Measurements from ENCODE around the gene MIER2.
"Not testable (repeated sequence)": the region's sequence is repeated elsewhere in the genome, so short reads cannot be mapped to it uniquely, and the experiment has no call there.

Gene MIER2, protein sequence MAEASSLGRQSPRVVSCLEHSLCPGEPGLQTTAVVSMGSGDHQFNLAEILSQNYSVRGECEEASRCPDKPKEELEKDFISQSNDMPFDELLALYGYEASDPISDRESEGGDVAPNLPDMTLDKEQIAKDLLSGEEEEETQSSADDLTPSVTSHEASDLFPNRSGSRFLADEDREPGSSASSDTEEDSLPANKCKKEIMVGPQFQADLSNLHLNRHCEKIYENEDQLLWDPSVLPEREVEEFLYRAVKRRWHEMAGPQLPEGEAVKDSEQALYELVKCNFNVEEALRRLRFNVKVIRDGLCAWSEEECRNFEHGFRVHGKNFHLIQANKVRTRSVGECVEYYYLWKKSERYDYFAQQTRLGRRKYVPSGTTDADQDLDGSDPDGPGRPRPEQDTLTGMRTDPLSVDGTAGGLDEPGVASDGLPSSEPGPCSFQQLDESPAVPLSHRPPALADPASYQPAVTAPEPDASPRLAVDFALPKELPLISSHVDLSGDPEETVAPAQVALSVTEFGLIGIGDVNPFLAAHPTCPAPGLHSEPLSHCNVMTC

DNA sequence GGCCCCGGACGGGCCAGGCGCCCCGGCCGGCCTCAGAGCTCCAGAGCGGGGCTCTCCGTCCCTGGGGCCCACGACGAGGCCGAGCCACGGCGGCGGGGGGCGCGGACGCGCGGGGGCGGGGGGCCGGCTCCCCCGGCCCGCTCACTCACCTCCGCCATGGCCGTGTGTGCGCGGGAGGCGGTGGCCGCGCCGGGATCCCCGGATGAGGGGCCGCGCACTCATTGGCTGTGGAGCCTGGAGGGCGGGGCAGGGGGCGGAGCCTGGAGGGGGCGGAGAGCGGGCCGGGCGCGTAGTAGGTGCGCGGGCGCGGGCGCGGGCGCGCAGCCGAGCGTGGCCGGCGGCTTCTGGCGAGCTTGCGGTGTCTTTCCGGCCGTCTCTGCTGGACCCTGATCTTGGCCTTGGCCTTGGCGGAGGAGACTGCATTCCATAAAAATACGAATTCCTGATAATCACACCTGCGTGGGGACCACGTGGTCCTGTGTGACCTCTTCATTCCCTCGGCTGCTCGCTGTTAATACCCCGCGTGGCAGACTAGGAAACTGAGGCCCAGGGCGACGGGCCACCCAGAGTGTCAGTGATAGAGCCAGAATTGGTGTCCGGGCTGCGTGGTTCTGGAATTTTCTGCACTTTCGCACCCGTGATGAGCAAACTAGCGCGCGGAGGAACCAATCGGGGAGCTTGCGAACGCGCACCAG is at the start of gene MIER2:
Gene MIER2, minus strand, starts transcription at position 172 of the 695 bp plus-strand sequence. Its CDS starts 14 bp downstream, at position 158.
- peak; percentile 23 for DNase-seq

DNA sequence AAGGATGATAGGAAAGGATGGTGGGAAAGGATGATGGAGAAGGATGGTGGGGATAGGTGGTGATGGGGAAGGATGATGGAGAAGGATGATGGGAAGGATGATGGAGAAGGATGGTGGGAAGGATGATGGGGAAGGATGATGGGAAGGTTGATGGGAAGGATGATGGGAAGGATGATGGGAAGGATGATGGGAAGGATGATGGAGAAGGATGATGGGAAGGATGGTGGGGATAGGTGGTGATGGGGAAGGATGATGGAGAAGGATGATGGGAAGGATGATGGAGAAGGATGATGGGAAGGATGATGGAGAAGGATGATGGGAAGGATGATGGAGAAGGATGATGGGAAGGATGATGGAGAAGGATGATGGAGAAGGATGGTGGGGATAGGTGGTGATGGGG is 49.0 kb upstream of the MIER2 start:
- not testable (repeated sequence) for DNase-seq

DNA sequence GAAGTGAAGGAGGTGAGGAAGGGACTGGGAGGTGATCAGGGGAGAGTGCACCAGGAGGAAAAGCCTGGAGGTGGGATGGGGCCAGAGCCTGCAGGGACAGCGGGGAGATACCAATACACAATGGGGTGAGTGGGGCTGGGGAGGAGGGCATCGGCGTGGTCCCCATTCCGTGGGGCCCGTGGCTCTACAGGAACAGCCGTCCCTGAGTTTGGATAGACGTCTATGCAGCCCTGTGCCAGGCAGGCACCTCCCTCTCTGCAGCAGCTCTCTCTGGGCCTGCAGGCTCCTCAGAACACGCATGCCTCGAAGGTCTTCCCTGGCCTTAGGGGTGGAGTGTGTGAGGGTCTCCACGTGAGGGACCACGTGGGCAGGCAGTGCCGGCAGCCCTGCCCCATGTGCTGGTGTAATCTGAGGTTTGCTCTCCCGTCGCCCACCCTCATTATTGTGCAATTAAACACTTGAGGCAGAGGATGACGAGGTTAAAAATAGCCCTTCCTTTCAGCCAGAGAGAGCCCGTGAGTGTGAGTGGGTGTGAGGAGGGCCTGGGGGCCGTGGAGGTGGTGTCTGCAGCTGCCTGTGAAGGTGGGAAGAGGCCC is 47.9 kb upstream of the MIER2 start:
- DNase-seq = no peak

DNA sequence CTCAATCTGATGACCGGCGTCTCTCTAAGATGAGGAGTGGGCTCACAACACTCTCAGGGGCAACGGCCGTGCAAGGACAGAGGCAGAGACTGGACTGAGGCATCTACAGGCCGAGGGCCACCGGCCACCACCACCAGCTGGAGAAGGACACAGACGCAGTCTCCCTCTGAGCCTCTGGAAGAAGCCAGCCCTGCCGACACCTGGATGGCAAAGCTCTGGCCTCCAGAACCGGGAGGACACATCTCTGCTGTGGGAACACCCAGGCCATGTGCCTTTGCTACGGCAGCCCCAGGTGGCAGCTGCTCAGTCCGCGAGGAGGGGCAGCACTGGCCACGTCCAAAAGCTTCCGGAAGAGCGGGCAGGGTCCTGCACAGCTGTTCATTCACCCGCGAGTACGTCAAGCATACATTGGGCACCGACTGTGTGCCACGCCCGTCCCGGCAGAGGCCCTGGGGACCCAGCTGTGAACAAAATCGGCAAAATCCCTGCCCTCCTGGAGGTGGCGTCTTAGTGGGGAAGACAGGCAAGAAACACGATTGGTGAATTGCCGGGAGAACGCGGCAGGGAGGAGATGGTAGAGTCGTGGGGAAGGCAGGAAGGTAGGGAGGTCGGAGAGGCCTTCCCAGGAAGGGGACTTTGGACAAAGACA is 47.3 kb upstream of the MIER2 start:
- no peak for DNase-seq

DNA sequence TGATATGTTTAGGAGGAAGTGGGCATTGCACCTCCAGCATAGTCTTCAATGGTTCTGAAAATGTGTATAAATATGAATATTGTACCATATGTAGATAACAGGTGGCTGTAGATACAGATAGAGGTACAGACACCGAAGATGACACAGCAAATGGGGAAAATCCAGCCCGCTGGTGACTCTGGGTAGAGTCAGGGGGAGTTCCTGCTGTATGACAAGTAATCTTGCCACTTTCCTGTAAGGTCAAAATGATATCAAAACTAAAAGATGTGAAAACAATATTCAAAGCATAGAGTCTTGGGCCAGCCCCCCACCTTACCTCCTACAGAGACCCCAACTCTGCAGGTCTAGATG is 46.6 kb upstream of the MIER2 start:
- no peak for DNase-seq

DNA sequence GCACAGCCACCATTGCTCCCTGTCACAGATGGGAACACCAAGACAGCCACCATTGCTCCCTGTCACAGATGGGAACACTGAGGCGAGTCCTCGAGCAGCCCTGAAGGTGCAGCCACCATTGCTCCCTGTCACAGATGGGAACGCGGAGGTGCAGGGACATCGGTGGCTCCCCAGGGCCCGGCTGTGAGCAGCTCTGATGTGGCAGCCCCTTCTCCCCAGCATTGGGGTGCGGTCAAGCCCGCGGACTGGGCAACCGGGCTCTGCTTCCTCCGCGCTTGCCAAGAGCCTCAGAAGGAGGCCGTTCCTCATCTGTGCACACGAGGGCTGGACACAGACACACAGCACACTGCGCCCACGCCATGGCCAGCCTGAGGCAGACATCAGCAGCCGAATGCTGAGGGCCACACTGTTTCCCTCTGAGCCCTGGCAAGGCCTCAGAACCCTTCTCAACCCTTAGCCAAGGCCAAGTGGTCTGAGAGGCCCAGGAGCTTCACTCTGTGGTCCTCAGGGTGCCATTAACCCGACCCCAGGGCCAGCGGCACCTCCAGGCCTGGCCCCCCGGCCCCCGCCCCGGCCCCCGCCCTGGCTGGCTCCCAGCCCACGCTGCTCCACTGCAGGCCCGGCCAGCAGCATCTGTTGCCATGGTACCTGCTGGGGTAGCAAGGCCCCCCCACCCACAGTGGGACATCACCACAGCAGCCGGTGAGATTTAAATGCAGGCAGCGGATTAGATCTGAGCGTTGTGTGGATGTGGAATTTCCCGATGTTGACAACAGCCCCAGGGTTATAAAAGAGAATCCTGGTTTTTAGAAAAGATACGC is 46.0 kb upstream of the MIER2 start:
- DNase-seq = no peak

DNA sequence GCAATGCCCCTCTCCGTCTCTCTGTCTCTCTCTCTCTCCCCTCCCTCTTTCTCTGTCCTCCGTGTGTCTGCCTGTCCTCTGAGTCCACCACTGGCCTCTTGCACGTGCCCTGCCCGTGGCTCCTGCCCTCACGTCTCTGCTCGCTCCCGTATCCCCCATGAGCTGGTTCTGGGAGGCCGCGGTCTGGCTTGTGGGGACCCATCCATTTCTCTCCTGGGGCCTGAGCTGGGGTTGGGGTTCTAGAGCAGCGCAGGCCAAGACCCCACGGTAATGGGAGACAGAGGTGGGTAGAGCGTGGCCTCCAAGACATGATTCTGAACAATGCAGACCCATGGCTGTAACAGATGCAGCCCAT is 45.3 kb upstream of the MIER2 start:
- DNase-seq = no peak

DNA sequence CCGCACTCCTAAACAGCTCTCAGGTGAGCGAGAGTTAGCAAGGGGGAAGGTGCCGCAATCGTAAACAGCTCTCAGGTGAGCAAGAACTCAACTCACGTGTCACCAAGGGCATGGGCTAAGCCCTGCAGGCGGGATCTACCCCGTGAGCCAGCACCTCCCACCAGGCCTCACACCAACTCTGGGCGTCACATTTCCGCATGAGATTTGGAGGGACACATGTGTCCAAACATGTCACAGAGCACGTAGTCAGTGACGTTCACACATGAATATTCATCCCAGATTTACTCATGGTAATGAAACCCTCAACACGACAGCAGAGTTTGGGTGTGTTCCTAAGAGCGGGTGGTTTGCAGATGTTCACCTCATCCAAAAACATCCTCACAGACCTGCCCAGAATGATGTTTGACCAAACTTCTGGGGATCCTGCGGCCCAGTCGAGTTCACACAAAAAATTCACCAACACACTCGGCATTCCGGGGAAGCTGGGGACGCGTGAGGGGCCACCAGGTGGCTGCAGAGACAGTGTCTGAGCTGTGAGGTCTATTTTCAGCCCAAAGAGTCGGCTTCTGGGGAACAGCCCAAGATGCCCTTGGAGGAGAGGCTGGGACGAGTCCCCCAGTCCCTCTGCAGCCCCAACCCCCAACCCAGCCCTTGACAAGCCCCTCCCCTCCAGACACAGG is 44.8 kb upstream of the MIER2 start:
- DNase-seq = peak; percentile 58

DNA sequence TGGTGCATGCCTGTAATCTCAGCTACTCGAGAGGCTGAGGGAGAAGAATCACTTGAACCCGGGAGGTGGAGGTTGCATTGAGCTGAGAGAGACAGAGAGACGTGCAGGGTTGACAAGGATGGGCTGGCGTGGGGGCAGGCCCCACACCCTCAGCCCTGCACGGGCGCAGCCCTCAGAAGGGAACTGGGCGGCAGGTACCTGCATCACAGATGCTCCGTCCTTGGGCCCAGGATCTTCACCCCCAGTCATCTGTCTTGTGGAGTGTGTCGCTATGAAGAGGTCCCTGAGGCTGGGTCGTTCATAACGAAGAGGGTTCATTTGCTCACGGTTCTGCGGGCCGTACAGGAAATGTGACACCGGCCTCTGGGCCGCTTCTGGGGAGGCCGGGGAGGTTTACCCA is 44.1 kb upstream of the MIER2 start:
- no peak for DNase-seq

DNA sequence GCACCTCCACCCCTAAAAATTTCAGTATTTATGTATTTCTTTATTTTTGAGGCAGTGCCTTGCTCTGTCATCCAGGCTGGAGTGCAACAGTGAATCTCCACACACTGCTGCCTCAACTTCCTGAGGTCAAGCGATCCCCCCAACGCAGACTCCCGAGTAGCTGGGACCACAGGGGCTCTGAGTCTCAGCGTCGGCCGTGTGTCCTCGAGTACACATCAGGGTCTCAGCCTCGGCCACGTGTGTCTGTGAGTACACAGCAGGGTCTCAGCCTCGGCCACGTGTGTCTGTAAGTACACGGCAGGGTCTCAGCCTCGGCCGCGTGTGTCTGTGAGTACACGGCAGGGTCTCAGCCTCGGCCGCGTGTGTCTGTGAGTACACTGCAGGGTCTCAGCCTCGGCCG is 43.2 kb upstream of the MIER2 start:
- DNase-seq = no peak

DNA sequence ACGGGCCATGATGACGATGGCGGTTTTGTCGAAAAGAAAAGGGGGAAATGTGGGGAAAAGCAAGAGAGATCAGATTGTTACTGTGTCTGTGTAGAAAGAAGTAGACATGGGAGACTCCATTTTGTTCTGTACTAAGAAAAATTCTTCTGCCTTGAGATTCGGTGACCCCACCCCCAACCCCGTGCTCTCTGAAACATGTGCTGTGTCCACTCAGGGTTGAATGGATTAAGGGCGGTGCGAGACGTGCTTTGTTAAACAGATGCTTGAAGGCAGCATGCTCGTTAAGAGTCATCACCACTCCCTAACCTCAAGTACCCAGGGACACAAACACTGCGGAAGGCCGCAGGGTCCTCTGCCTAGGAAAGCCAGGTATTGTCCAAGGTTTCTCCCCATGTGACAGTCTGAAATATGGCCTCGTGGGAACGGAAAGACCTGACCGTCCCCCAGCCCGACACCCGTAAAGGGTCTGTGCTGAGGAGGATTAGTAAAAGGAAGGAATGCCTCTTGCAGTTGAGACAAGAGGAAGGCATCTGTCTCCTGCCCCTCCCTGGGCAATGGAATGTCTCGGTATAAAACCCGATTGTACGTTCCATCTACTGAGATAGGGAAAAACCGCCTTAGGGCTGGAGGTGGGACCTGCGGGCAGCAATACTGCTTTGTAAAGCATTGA is 42.2 kb upstream of the MIER2 start:
- peak; percentile 27 for DNase-seq

DNA sequence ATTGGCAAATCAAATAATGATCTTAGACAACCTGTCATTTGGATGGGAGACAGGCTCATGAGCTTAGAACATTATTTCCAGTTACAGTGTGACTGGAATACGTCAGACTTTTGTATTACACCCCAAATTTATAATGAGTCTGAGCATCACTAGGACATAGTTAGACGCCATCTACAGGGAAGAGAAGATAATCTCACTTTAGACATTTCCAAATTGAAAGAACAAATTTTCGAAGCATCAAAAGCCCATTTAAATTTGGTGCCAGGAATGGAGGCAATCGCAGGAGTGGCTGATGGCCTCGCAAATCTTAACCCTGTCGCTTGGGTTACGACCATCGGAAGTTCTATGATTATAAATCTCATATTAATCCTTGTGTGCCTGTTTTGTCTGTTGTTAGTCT is 41.6 kb upstream of the MIER2 start:
- not testable (repeated sequence) for DNase-seq

DNA sequence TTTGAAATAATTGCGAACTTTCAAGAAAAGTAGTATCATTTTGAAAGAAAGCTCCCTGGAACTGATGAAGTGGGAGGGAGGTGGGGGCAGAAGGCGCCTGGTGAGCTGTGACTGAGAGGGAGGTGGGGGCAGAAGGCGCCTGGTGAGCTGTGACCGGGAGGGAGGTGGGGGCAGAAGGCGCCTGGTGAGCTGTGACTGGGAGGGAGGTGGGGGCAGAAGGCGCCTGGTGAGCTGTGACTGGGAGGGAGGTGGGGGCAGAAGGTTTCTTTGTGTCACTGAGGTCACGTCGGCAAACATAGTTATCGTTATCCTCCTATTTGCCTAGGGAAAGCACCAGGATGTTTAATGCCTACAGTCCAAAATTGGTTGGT is 40.2 kb upstream of the MIER2 start:
- DNase-seq = no peak

DNA sequence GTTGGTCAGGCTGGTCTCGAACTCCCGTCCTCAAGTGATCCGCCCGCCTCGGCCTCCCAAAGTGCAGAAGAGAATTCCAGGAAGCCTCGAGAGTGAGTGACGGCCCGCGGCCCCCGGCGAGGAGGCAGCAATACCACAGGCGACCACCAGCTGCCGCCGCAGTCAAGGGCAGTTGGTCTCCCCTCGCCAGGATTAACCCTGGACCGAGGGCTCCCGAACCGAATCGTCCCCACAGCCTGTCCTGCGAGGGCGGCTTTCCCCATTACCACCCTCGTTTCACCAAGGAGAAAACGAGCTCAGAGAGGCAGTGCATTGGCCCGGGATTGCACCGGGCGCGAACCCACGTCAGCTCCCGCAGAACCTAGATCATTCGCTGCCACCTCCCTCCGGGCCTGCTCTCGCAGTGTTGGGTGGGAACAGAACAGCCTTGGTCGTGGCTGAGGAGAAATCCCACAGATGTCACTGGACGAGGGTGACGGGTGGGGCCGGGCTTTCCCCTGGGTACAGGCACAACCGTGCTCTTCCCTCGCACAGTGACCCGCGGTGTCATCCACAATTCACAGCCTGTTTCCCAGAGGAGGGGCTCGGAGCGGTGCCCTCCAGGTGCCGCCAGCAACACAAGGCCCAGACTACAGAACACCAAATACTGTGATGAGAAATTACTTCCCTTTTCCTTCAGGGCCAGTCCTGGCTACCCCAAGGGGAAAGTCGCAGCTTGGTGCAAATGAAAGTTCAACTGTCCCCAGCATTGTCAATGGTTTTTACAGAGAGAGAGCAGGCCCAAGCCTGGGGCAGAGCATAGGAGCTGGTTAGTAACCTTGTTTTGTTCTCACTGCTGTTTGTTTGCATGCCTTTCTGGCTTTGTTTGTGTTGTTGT is 39.6 kb upstream of the MIER2 start:
- no peak for DNase-seq

DNA sequence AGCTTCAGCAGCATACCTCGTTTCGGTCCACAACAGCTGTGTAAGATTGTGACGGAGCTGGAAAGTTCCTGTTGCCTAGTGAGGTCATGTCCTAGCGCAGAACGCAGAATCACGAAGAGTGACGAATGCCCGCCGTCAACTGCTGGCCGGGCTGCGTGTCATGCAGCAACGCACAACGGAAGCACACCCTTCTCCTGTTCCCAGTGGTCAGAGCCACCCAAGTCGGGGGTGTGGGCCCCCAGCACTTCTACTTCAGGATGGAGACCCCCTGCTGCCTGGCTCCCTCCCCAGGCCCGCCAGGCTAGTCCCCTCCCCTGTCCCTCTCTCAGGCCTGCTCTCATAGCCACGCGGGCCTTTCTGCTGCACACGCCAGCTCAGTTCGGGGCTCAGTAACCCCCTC is 38.4 kb upstream of the MIER2 start:
- no peak for DNase-seq

DNA sequence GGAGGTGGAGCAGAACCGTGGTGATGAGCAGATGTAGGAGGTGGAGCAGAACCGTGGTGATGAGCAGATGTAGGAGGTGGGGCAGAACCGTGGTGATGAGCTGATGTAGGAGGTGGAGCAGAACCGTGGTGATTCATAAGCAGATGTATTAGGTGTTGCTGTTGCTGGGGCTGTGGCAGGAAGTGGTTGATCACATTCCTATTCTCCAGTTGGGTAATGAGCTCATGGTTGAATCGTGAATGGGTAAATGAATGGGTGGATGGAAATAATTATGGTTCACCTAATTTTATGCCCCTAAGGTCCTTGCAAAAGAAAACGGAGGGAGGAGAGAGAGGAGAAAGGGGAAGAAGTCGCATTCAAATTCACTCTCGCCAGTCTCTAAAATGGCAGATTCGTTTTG is 38.0 kb upstream of the MIER2 start:
- peak; percentile 19 for DNase-seq

DNA sequence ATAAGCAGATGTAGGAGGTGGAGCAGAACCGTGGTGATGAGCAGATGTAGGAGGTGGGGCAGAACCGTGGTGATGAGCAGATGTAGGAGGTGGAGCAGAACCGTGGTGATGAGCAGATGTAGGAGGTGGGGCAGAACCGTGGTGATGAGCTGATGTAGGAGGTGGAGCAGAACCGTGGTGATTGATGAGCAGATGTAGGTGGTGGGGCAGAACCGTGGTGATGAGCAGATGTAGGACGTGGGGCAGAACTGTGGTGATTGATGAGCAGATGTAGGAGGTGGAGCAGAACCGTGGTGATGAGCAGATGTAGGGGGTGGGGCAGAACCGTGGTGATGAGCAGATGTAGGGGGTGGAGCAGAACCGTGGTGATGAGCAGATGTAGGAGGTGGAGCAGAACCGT is 37.3 kb upstream of the MIER2 start:
- DNase-seq = not testable (repeated sequence)

DNA sequence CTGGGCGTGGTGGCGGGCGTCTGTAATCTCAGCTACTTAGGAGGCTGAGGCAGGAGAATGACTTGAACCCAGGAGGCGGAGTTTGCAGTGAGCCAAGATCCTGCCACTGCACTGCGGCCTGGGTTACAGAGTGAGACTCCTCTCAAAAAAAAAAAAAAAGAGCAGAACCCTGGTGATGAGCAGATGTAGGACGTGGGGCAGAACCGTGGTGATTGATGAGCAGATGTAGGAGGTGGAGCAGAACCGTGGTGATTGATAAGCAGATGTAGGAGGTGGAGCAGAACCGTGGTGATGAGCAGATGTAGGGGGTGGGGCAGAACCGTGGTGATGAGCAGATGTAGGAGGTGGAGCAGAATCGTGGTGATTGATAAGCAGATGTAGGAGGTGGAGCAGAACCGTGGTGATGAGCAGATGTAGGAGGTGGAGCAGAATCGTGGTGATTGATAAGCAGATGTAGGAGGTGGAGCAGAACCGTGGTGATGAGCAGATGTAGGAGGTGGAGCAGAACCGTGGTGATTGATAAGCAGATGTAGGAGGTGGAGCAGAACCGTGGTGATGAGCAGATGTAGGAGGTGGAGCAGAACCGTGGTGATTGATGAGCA is 36.1 kb upstream of the MIER2 start:
- DNase-seq = not testable (repeated sequence)

DNA sequence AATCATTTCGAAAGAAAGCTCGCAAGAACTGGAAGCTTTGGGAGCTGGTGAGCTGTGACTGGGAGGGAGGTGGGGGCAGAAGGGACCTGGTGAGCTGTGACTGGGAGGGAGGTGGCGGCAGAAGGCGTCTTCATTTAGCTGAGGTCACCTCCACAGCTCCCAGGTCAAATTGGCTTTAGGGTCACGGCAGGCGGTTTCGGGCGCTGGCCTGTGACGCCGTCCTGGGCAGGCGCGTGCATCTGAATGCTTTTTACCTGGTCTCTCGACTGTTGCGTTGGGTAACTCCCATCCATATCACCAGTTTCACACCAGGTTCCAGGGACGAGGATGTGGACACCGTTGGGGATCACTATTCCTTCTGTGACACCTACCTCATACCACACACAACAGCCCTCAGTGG is 35.2 kb upstream of the MIER2 start:
- DNase-seq = no peak

DNA sequence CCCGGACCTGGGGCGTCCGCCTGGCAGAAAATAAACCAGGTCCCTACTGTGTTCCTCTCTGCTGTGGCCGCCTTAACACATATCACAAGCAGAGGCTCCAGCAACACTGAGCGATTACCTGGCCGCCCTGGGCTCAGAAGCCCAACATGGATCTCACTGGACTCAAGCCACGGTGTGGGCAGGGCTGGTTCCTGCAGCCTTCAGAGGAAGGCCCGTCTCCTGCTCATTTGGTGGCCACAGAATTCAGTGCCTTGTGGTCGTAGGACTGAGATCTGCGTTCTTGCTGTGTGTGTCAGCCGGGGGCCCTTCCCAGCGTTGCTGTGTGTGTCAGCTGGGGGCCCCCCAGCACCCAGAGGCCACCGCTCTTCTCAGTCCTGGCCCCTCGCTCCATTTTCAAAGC is 34.1 kb upstream of the MIER2 start:
- DNase-seq = no peak
